Sigmoid colon (tissue), 4 donors: ENCODE data around the gene WFDC10A.

Experiments used
- EP300 ChIP-seq, 4 donors: sonication (generic); formaldehyde crosslinking; IDR thresholded peaks; one replicate each; pipeline ENCODE4 v1.6.1; 2017; ENCODE audit warnings: antibody characterized with exemption in 4 of 4
- POLR2A ChIP-seq, 2 donors: fragments of 450-650 bp; IDR thresholded peaks; one replicate each; pipeline ENCODE4 v1.6.1; 2016; ENCODE audit warnings: antibody characterized with exemption in 2 of 2, mild to moderate bottlenecking in 2 of 2, moderate library complexity in 2 of 2
- POLR2AphosphoS5 ChIP-seq, 4 donors: sonication (generic); formaldehyde crosslinking; IDR thresholded peaks; one replicate each; pipeline ENCODE4 v1.6.1; 2017; ENCODE audit warnings: antibody characterized with exemption in 4 of 4
- TF ChIP-seq, protein P1 (sequence below), 4 experiments: fragments of 450-650 bp in 3 of 4; fragments of 200-600 bp in 1 of 4; IDR thresholded peaks; one replicate each; pipeline ENCODE4 v1.5.1; 2016 to 2019; ENCODE audit warnings: antibody characterized with exemption in 4 of 4, mild to moderate bottlenecking in 3 of 4, moderate library complexity in 2 of 4

- TF ChIP-seq EP300 (IDR thresholded peaks at IDR 0.05) = no peak
- no peak for TF ChIP-seq POLR2A (IDR thresholded peaks at IDR 0.05)
- TF ChIP-seq, protein P1, sequence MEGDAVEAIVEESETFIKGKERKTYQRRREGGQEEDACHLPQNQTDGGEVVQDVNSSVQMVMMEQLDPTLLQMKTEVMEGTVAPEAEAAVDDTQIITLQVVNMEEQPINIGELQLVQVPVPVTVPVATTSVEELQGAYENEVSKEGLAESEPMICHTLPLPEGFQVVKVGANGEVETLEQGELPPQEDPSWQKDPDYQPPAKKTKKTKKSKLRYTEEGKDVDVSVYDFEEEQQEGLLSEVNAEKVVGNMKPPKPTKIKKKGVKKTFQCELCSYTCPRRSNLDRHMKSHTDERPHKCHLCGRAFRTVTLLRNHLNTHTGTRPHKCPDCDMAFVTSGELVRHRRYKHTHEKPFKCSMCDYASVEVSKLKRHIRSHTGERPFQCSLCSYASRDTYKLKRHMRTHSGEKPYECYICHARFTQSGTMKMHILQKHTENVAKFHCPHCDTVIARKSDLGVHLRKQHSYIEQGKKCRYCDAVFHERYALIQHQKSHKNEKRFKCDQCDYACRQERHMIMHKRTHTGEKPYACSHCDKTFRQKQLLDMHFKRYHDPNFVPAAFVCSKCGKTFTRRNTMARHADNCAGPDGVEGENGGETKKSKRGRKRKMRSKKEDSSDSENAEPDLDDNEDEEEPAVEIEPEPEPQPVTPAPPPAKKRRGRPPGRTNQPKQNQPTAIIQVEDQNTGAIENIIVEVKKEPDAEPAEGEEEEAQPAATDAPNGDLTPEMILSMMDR (IDR thresholded peaks at IDR 0.05) = no peak
- TF ChIP-seq POLR2AphosphoS5 (IDR thresholded peaks at IDR 0.05) = no peak
These were observed 39.8 kb upstream of the WFDC10A start for GRCh38 chr20:45589725-45590124.
